Upper lobe of left lung (tissue), 6 donors: ENCODE data around the gene C1orf174. TPM values are rescaled to one million over a fixed set of nuclear protein-coding genes. Genes with fewer than 3 reads are reported as not detected.

Source experiments
- ATAC-seq, 2 donors: fragments of 200-7000 bp; cut with Tn5 transposase; one replicate each; pipeline ENCODE4 v1.9.1; 2022; ENCODE audit warnings: mild to moderate bottlenecking in 2 of 2, moderate library complexity in 2 of 2; ENCODE audit not compliant: low FRiP score in 2 of 2
- DNase-seq, 2 donors: peaks; one replicate each; pipeline ENCODE4 v3.0.0-alpha.2; 2019 to 2020
- H3K27ac ChIP-seq, 4 donors: fragments of 200-600 bp; sonication (generic); one replicate each; pipeline ENCODE4 v1.5.1; 2016 to 2019
- H3K27me3 ChIP-seq, 4 donors: fragments of 200-600 bp; sonication (generic); one replicate each; pipeline ENCODE4 v1.5.1; 2017 to 2019
- H3K36me3 ChIP-seq, 4 donors: fragments of 200-600 bp; sonication (generic); one replicate each; pipeline ENCODE4 v1.5.1; 2016 to 2019
- H3K4me1 ChIP-seq, 4 donors: fragments of 200-600 bp; sonication (generic); one replicate each; pipeline ENCODE4 v1.5.1; 2018 to 2019
- H3K4me3 ChIP-seq, 4 donors: fragments of 200-600 bp; sonication (generic); one replicate each; pipeline ENCODE4 v1.5.1; 2017 to 2019; ENCODE audit warnings: mild to moderate bottlenecking in 2 of 4, moderate library complexity in 1 of 4
- H3K9me3 ChIP-seq, 4 donors: fragments of 200-600 bp; sonication (generic); one replicate each; pipeline ENCODE4 v1.5.1; 2018 to 2019
- CTCF ChIP-seq, 6 experiments: fragments of 450-650 bp in 4 of 6; fragments of 200-600 bp in 2 of 6; sonication (generic) in 2 of 6; IDR thresholded peaks; one replicate each; pipeline ENCODE4 v1.5.1; 2016 to 2019; ENCODE audit warnings: antibody characterized with exemption in 6 of 6
- EP300 ChIP-seq, 4 donors: sonication (generic); formaldehyde crosslinking; IDR thresholded peaks; one replicate each; pipeline ENCODE4 v1.5.1; 2017; ENCODE audit warnings: antibody characterized with exemption in 4 of 4, control low read depth in 2 of 4
- POLR2A ChIP-seq, 4 donors: fragments of 450-650 bp; IDR thresholded peaks; one replicate each; pipeline ENCODE4 v1.5.1; 2016 to 2017; ENCODE audit warnings: antibody characterized with exemption in 4 of 4, mild to moderate bottlenecking in 2 of 4
- POLR2AphosphoS5 ChIP-seq, 2 donors: sonication (generic); formaldehyde crosslinking; IDR thresholded peaks; one replicate each; pipeline ENCODE4 v1.5.1; 2017; ENCODE audit warnings: antibody characterized with exemption in 2 of 2
- WGBS, 2 donors: methylation state at CpG; one replicate each; pipeline ENCODE4 v1.1.5; 2017 to 2018; 5-methylcytosine and 5-hydroxymethylcytosine counted together
- total RNA-seq, 6 donors: library from RNA; depleted of rRNA in 4 of 6; stranded (reverse); fragments of >200 nt in 4 of 6; gene quantifications; one replicate each; pipeline versions ENCODE4 v1.1.0 to v1.2.1, GENCODE V29; 2016 to 2021
- donor health status: DM: no; HTN: no; CAD: no; lungs with moderate emphysema.
- donor health status: DM: no; HTN: yes; CAD: no; lungs with severe emphysema.

The C1orf174 gene
- total RNA-seq, 6 donors from 2014 or later, result 15.9 to 35.6 (median 20.6) TPM

GRCh38 chr1:3931007-3931912 lies 31.2 kb upstream of the C1orf174 start:
- DNase-seq, result no peak
- 66 to 68% methylated on average over 10 to 17 of the region's 17 CpGs for WGBS, 2 donors

DNA sequence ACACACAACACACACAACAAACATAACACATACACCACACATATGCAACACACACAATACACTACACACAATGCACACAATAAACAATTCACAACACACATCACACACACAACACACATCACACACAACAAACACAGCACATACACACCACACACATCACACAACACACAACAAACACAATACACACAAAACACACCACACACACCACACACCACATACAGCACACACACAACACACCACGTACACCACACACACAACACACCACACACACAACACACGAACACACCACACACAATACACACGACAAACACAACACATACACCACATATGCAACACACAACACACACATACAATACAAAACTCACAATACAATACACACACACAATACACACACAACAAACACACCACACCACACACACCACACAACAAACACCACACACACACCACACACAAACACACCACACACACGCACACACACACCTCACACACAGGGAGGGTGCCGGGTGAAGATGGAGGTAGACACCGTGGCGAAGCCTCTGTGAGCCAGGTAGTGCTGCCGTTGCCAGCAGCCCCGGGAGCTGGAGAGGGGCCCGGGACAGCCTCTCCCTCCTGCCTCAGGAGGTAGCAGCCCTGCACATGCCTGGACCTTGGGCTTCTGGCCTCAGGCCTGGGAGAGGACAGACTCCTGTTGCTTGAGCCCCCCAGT lies 30.4 kb upstream of the C1orf174 start:
- Histone ChIP-seq H3K4me3 (no peak overlapping the region), H3K27ac (no peak overlapping the region), H3K4me1 (no peaks in the 10 kb centered on the region), H3K27me3 (no peaks in the 10 kb centered on the region), H3K9me3 (no peaks in the 10 kb centered on the region), H3K36me3 (no peaks in the 10 kb centered on the region)
- ATAC-seq (no peak), DNase-seq (no peak)
- WGBS, 2 donors, result 75 to 77% methylated on average over 8 to 10 of the region's 10 CpGs
- TF ChIP-seq POLR2A (IDR thresholded peaks at IDR 0.05) (no peak), POLR2AphosphoS5 (IDR thresholded peaks at IDR 0.05) (no peak), CTCF (IDR thresholded peaks at IDR 0.05) (no peak), EP300 (IDR thresholded peaks at IDR 0.05) (no peak)

More at GRCh38 chr1:3931007-3931912, 31.2 kb upstream of the C1orf174 start:
- ATAC-seq, result no peak
- TF ChIP-seq EP300 (IDR thresholded peaks at IDR 0.05) (no peak), POLR2A (IDR thresholded peaks at IDR 0.05) (no peak), POLR2AphosphoS5 (IDR thresholded peaks at IDR 0.05) (no peak), CTCF (IDR thresholded peaks at IDR 0.05) (no peak)
- no peak overlapping the region for H3K27ac ChIP-seq
- H3K4me1 ChIP-seq, result no peaks in the 10 kb centered on the region
- H3K27me3 ChIP-seq, result no peaks in the 10 kb centered on the region
- H3K36me3 ChIP-seq, result no peaks in the 10 kb centered on the region
- H3K4me3 ChIP-seq, result no peak overlapping the region
- H3K9me3 ChIP-seq, result no peaks in the 10 kb centered on the region

DNA sequence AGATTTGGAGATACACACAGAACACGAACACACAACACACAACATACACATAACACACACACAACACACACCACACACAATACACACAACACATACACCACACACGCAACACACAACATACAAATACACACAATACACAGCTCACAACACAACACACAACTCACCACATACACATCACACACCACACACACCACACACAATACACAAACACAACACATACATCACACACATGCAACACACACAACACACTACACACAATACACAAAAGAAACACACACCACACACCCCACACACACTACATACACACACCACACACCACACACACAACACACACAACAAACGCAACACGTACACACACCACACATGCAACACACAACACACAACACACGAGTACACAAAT lies 29.1 kb upstream of the C1orf174 start:
- WGBS, 2 donors, result 70 to 72% methylated on average over 5 of the region's 5 CpGs

DNA sequence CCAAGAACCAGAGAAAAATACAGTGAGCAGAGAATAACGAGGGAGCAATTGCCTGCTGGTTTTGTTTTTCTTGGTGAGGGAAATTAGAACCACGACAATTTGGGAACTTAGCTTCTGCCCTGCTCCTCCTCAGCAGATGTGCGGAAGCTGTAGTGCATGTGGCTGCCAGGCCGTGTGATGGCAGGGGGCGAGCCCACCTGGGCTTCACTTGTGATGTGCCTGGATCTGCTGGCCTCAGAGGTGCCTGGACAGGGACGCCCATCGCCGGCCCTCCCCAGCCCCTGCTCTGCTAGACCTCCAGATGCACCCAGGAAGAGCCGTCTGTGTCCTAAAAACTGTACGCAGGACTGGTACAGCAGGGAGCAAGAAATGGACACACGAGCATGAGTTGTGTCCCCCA lies 28.5 kb upstream of the C1orf174 start:
- Histone ChIP-seq H3K27me3 (no peaks in the 10 kb centered on the region), H3K9me3 (no peaks in the 10 kb centered on the region), H3K4me3 (no peak overlapping the region), H3K27ac (no peak overlapping the region), H3K36me3 (no peaks in the 10 kb centered on the region), H3K4me1 (no peaks in the 10 kb centered on the region)
- ATAC-seq (no peak), DNase-seq (no peak)
- TF ChIP-seq CTCF (IDR thresholded peaks at IDR 0.05) (no peak), EP300 (IDR thresholded peaks at IDR 0.05) (no peak)
- WGBS, 2 donors, result 43 to 60% methylated on average over 4 to 10 of the region's 11 CpGs

More for the DNA sequence above, 29.1 kb upstream of the C1orf174 start:
- H3K9me3 ChIP-seq, result no peaks in the 10 kb centered on the region
- H3K27ac ChIP-seq, result no peak overlapping the region
- ATAC-seq (no peak), DNase-seq (no peak)
- no peaks in the 10 kb centered on the region for H3K27me3 ChIP-seq
- no peak overlapping the region for H3K4me3 ChIP-seq
- no peaks in the 10 kb centered on the region for H3K36me3 ChIP-seq
- H3K4me1 ChIP-seq, result no peaks in the 10 kb centered on the region
- TF ChIP-seq POLR2AphosphoS5 (IDR thresholded peaks at IDR 0.05) (no peak), CTCF (IDR thresholded peaks at IDR 0.05) (no peak), EP300 (IDR thresholded peaks at IDR 0.05) (no peak), POLR2A (IDR thresholded peaks at IDR 0.05) (no peak)
